Activated CD4-positive, alpha-beta T cell treated with anti-CD3 and anti-CD28 coated beads, Interleukin-2, amount 10 ng/mL, durations not matched to agents 7 days and 5 days (primary cell): ENCODE results near the gene NDUFAF4. TPM values are rescaled to one million over a fixed set of nuclear protein-coding genes. Genes with fewer than 3 reads are reported as not detected.

Source experiments
- CTCF ChIA-PET: fragments of 350-600 bp; sonication (Branson Sonifier 250); formaldehyde crosslinking; loops from one replicate; lab custom pipeline; 2021; ENCODE audit warnings: antibody characterized with exemption; lab: Charles Lee
- POLR2A ChIA-PET: fragments of 350-600 bp; sonication (Branson Sonifier 250); formaldehyde crosslinking; loops from one replicate; lab custom pipeline; 2021; ENCODE audit warnings: antibody characterized with exemption; lab: Charles Lee
- DNase-seq: peaks from one replicate; pipeline ENCODE4 v3.0.0-alpha.2; 2020
- H3K27ac Mint-ChIP-seq: one replicate; pipeline ENCODE4 v1.8.0; 2021; ENCODE audit warnings: mild to moderate bottlenecking, moderate library complexity, mixed read lengths
- H3K27me3 Mint-ChIP-seq: one replicate; pipeline ENCODE4 v1.8.0; 2021; ENCODE audit warnings: mixed read lengths
- H3K36me3 Mint-ChIP-seq: one replicate; pipeline ENCODE4 v1.8.0; 2021; ENCODE audit warnings: low read depth, mixed read lengths
- H3K4me1 Mint-ChIP-seq: one replicate; pipeline ENCODE4 v1.8.0; 2021; ENCODE audit warnings: mixed read lengths
- H3K4me3 Mint-ChIP-seq: one replicate; pipeline ENCODE4 v1.8.0; 2021; ENCODE audit warnings: mild to moderate bottlenecking, moderate library complexity, mixed read lengths
- H3K9me3 Mint-ChIP-seq: one replicate; pipeline ENCODE4 v1.8.0; 2021; ENCODE audit warnings: mixed read lengths
- total RNA-seq, 2 experiments: library from RNA; stranded (reverse); gene quantifications; one replicate each; pipeline ENCODE4 v1.2.3, GENCODE V29; 2021

The NDUFAF4 gene
- total RNA-seq: 10 to 100 TPM; 34.3 to 42.7 TPM

DNA sequence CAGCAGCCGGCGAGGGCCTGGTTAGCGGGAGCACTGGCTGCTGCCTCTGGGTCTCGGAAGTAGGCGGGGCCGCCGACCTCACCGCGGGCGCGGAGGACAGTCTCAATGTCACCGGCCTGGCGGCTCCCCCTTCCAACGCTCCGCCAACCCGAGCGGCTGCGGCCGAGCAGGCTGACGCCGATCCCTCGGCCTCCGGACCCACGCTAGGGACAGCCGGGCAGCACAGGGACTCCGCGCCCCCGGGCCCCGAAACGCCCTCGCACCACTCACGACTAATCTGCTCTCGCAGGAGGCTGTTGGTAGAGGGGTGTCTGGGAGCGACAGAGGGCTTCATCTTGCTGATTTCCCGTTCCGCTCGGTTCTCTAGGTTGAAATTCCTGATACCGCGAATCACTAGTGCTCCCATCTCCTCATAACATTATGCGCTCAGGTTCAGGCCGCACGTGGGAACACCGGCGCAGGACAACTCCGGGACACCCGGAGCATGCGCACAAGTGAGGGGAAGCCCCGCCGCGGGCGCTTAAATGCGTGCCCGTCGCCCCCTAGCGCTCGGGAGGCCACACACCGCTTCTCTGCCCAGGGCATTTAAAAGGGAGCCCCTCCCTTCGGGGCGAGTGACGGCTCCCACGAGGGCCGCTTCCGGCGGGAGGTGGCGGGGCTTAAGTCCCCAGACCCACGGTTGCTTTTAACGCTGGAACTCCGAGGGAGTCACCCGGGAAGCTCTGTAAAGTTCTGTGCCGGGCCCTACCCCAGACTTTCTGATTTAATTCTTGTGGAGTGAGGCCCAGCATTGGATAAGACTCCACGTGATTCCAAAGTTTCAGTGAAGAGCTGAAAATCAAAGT is at the start of gene NDUFAF4:
Gene NDUFAF4 (minus strand): TSS at position 496 of the 845 bp plus-strand sequence. CDS start 90 bp downstream, at position 406.
- Mint-ChIP-seq H3K4me1 (peaks cover 34% of the 10 kb centered on the region), H3K4me3 (peak within 1 kb of the TSS; percentile 97)

DNA sequence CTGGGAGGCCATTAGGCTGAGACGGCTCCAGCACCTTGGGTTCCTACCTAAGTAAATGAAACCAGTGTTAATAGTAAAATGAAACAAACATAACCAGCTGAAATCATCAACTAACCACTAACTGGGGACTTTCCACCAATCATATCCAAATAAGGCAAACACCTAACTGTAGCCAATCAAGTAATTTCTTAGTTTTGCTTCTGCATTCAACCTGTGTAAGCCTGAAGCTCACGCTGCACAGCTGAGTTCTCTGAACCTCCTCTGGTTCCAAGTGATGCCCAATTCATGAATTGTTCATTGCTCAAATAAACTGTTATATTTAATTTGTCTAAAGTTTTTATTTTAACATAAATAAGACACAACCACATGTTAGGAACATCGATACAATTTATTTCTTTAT is 49.4 kb upstream of the NDUFAF4 start:
- ChIA-PET CTCF (interaction anchor here (0.8 to 1.6 kb wide), 4 partner anchors 9 to 96 kb away, joined by 3 to 5 read pairs (median 3); no protein-coding TSS in a partner anchor), POLR2A (no interaction called here)
- peaks cover 3% of the 10 kb centered on the region for H3K36me3 Mint-ChIP-seq
- no peak for DNase-seq
- H3K4me1 Mint-ChIP-seq: peaks cover 7% of the 10 kb centered on the region
- H3K4me3 Mint-ChIP-seq: no peak overlapping the region
- H3K27ac Mint-ChIP-seq: no peak overlapping the region
- peaks cover 11% of the 10 kb centered on the region for H3K9me3 Mint-ChIP-seq
- no peaks in the 10 kb centered on the region for H3K27me3 Mint-ChIP-seq

More for the DNA sequence above, at the start of gene NDUFAF4:
- ChIA-PET CTCF (interaction anchor here (0.5 to 2.0 kb wide), 13 partner anchors 9 to 332 kb away, joined by 3 to 26 read pairs (median 4); no protein-coding TSS in a partner anchor), POLR2A (interaction anchor here (0.7 kb wide), 1 partner anchor 1328 kb away, joined by 3 read pairs; no protein-coding TSS in a partner anchor)
- peak; percentile 95 for DNase-seq
- Mint-ChIP-seq H3K27ac (peak within 1 kb of the TSS; percentile 92), H3K36me3 (peaks cover 18% of the 10 kb centered on the region), H3K9me3 (no peaks in the 10 kb centered on the region), H3K27me3 (peaks cover 6% of the 10 kb centered on the region)

DNA sequence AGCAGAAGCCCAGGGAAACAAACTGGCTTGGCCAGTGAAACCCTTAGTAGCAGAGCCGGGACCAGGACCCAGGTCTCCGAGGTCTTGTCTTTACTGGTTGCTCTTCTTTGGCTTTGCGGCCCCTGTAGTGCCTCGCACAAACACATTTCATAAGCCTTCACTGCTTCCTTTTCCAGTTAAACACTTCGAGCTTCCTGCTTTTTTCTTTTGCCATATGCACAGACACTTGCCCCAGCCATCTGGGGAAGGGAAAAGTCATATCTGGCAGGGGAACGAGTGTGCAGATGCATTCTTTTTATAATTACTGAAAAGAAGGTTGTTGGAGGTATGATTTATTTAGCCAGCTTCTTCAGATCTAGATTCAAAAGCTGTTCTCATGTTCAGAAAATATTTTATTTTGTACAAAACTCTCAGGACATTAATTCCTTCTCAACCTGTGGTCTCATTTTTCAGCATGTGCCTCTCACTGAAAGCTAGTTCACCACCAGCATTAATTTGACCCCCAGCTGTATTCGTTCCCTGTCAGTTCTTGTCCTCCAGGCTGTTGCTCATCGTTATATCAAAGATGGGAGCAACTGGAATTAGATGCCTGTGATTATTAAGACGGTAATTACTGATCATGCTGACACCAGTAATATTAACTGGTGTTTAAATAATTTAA is 46.0 kb upstream of the NDUFAF4 start:
- Mint-ChIP-seq H3K27me3 (no peaks in the 10 kb centered on the region), H3K4me1 (peaks cover 15% of the 10 kb centered on the region), H3K9me3 (peaks cover 11% of the 10 kb centered on the region), H3K4me3 (no peak overlapping the region), H3K27ac (no peak overlapping the region), H3K36me3 (peaks cover 3% of the 10 kb centered on the region)
- no peak for DNase-seq
- ChIA-PET POLR2A (no interaction called here), CTCF (interaction anchor here (0.6 to 1.0 kb wide), 2 partner anchors 15 to 47 kb away, joined by 3 to 5 read pairs; no protein-coding TSS in a partner anchor)

GRCh38 chr6:96942676-96943075 is 45.0 kb upstream of the NDUFAF4 start:
- ChIA-PET POLR2A (no interaction called here), CTCF (interaction anchor here (0.8 kb wide), 1 partner anchor 23 kb away, joined by 3 read pairs; no protein-coding TSS in a partner anchor)
- H3K4me1 Mint-ChIP-seq: peaks cover 15% of the 10 kb centered on the region
- no peak for DNase-seq
- H3K27me3 Mint-ChIP-seq: no peaks in the 10 kb centered on the region
- H3K4me3 Mint-ChIP-seq: no peak overlapping the region
- H3K9me3 Mint-ChIP-seq: peaks cover 4% of the 10 kb centered on the region
- H3K27ac Mint-ChIP-seq: no peak overlapping the region
- H3K36me3 Mint-ChIP-seq: no peaks in the 10 kb centered on the region

GRCh38 chr6:96940322-96940721 is 42.6 kb upstream of the NDUFAF4 start:
- no peak overlapping the region for H3K4me3 Mint-ChIP-seq
- H3K27ac Mint-ChIP-seq: no peak overlapping the region
- H3K27me3 Mint-ChIP-seq: no peaks in the 10 kb centered on the region
- ChIA-PET POLR2A (no interaction called here), CTCF (no interaction called here)
- DNase-seq: no peak
- no peaks in the 10 kb centered on the region for H3K36me3 Mint-ChIP-seq
- peaks cover 2% of the 10 kb centered on the region for H3K9me3 Mint-ChIP-seq
- peaks cover 9% of the 10 kb centered on the region for H3K4me1 Mint-ChIP-seq

- no peak for DNase-seq
- H3K36me3 Mint-ChIP-seq: no peaks in the 10 kb centered on the region
- no peak overlapping the region for H3K4me3 Mint-ChIP-seq
- H3K27me3 Mint-ChIP-seq: no peaks in the 10 kb centered on the region
- ChIA-PET CTCF (interaction anchor here (0.9 to 1.4 kb wide), 4 partner anchors 10 to 25 kb away, joined by 3 to 4 read pairs (median 4); no protein-coding TSS in a partner anchor), POLR2A (no interaction called here)
- peaks cover 9% of the 10 kb centered on the region for H3K4me1 Mint-ChIP-seq
- H3K9me3 Mint-ChIP-seq: no peaks in the 10 kb centered on the region
- no peak overlapping the region for H3K27ac Mint-ChIP-seq
Measured at GRCh38 chr6:96939007-96939805, 41.5 kb upstream of the NDUFAF4 start.

DNA sequence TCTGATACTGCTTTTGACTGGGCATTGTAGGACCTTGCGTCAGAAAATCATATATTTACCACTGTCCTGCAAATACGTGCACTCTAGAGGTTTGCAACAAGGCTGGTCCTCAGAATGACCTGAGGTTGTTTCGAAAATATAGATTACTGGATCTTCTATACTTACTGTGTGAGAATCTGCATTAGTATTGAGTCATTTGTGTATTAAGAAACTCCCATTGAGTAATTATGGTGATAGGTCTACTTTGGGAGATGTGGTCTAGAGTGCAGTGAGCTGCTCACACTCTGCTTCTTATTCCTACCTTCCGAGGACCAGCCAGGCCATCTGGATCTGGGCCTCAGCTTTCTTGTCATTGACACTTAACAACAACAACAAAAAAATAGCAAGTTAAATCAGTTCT is 36.4 kb upstream of the NDUFAF4 start:
- H3K27ac Mint-ChIP-seq: no peak overlapping the region
- H3K9me3 Mint-ChIP-seq: no peaks in the 10 kb centered on the region
- POLR2A ChIA-PET: no interaction called here
- CTCF ChIA-PET: no interaction called here
- H3K4me1 Mint-ChIP-seq: no peaks in the 10 kb centered on the region
- no peak for DNase-seq
- H3K36me3 Mint-ChIP-seq: no peaks in the 10 kb centered on the region
- no peak overlapping the region for H3K4me3 Mint-ChIP-seq
- H3K27me3 Mint-ChIP-seq: no peaks in the 10 kb centered on the region

DNA sequence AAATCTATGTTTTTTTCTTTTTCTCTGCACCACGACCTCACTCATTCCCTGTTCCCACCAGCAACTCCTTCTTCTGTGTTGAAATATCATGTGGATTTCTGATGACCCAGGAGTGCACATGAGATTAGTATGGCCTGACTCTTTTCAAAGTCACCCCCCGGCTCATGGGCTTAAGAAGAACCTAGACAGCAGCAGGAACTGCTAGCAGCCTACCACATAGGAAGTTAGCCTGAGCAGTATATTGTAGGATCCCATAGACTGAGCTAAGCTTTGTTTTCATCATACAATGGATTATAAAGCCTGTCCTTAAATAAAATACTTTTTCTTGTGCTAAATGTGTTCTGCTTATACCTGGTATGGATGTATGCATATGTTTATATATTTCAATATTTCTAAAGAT is 33.5 kb upstream of the NDUFAF4 start:
- Mint-ChIP-seq H3K27ac (no peak overlapping the region), H3K36me3 (no peaks in the 10 kb centered on the region), H3K4me3 (no peak overlapping the region), H3K9me3 (no peaks in the 10 kb centered on the region), H3K27me3 (peaks cover 3% of the 10 kb centered on the region), H3K4me1 (peaks cover 2% of the 10 kb centered on the region)
- CTCF ChIA-PET: interaction anchor here (0.5 to 0.9 kb wide), 2 partner anchors 21 to 34 kb away, joined by 3 read pairs; no protein-coding TSS in a partner anchor
- POLR2A ChIA-PET: no interaction called here
- DNase-seq: no peak

DNA sequence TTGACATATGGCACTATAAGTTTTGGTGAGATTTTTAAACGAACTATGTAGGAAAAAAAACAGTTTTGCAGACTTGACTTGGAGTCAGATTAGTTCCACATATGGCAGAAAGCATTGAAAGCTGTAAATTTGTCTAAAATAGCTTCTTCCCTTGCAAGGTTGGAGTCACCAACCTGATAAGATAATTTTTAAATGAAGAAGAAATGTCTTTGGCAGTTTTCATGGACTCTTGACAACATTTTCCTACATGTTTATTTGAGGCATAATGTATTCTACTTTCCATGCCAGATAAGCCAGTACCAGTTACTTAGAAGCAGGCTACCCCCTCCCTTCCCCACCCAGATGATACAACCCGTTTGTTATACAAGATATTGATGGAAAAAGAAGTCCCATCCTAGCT is 32.0 kb upstream of the NDUFAF4 start:
- Mint-ChIP-seq H3K9me3 (no peaks in the 10 kb centered on the region), H3K4me3 (no peak overlapping the region), H3K27ac (no peak overlapping the region), H3K36me3 (no peaks in the 10 kb centered on the region), H3K4me1 (peaks cover 15% of the 10 kb centered on the region), H3K27me3 (peaks cover 3% of the 10 kb centered on the region)
- POLR2A ChIA-PET: no interaction called here
- CTCF ChIA-PET: interaction anchor here (1.0 kb wide), 1 partner anchor 9 kb away, joined by 4 read pairs; no protein-coding TSS in a partner anchor
- no peak for DNase-seq

DNA sequence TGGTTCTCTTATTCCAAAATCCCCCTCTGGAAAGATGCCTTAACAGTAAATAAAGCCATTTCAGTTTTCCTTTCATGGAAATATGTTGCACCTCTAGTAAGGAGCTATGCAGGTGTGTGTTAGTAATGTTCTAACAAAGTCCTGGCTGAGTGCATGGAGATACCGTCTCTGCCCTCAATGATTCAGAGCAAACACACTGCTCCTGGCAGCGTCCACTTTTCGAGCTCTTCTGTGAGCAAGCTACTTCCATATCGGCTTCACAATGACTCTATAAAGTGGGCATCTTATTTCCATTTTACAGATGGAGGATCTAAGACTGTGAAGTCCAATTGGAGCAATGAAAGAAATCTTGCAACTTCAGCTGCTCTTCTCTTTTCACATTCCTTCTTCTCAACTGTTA is 30.0 kb upstream of the NDUFAF4 start:
- no peak for DNase-seq
- H3K4me1 Mint-ChIP-seq: peaks cover 28% of the 10 kb centered on the region
- H3K27ac Mint-ChIP-seq: no peak overlapping the region
- H3K36me3 Mint-ChIP-seq: no peaks in the 10 kb centered on the region
- peaks cover 3% of the 10 kb centered on the region for H3K27me3 Mint-ChIP-seq
- ChIA-PET POLR2A (no interaction called here), CTCF (interaction anchor here (1.0 to 1.8 kb wide), 5 partner anchors 9 to 54 kb away, joined by 3 to 5 read pairs (median 4); partner anchors contain the start of gene NDUFAF4)
- no peak overlapping the region for H3K4me3 Mint-ChIP-seq
- no peaks in the 10 kb centered on the region for H3K9me3 Mint-ChIP-seq

DNA sequence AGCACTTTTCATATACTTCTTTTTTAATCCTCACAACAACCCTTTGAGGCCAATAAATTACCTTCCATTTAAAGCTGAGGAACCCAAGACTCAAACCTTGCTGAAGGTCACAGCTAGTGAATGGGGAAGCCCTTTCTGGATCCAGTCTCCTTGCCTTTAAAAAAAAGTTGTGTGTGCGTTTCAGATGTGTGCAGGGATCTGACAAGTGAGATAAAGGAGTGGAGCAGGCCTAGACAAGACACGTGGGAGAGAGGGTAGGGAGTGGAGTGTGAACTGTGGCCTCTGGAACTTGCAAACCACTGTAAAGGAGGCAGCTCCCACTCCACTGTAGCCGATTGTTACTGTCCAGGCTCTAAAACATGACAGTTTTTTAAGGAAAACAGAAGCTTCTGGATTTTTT is 28.7 kb upstream of the NDUFAF4 start:
- H3K4me3 Mint-ChIP-seq: no peak overlapping the region
- H3K9me3 Mint-ChIP-seq: no peaks in the 10 kb centered on the region
- peaks cover 39% of the 10 kb centered on the region for H3K4me1 Mint-ChIP-seq
- POLR2A ChIA-PET: no interaction called here
- H3K27ac Mint-ChIP-seq: no peak overlapping the region
- peaks cover 3% of the 10 kb centered on the region for H3K27me3 Mint-ChIP-seq
- no peak for DNase-seq
- CTCF ChIA-PET: interaction anchor here (1.5 kb wide), 1 partner anchor 21 kb away, joined by 3 read pairs; no protein-coding TSS in a partner anchor
- no peaks in the 10 kb centered on the region for H3K36me3 Mint-ChIP-seq

- peak overlapping the region; percentile 89 for H3K4me3 Mint-ChIP-seq
- H3K9me3 Mint-ChIP-seq: no peaks in the 10 kb centered on the region
- H3K36me3 Mint-ChIP-seq: no peaks in the 10 kb centered on the region
- peak overlapping the region; percentile 93 for H3K27ac Mint-ChIP-seq
- CTCF ChIA-PET: interaction anchor here (0.5 to 1.5 kb wide), 3 partner anchors 11 to 741 kb away, joined by 3 to 4 read pairs (median 3); no protein-coding TSS in a partner anchor
- POLR2A ChIA-PET: no interaction called here
- peaks cover 44% of the 10 kb centered on the region for H3K4me1 Mint-ChIP-seq
- peaks cover 5% of the 10 kb centered on the region for H3K27me3 Mint-ChIP-seq
- DNase-seq: no peak
Measured at GRCh38 chr6:96925290-96925687, 27.6 kb upstream of the NDUFAF4 start.
